Vagina (tissue), 2 donors: ENCODE measurements around the gene METTL17.
"Not testable (repeated sequence)": the region's sequence is repeated elsewhere in the genome, so short reads cannot be mapped to it uniquely, and the experiment has no call there.

Experiments
- CTCF ChIP-seq, 3 experiments: fragments of 450-650 bp in 2 of 3; fragments of 200-600 bp in 1 of 3; sonication (generic) in 1 of 3; IDR thresholded peaks; one replicate each; pipeline ENCODE4 v1.5.1; 2017 to 2019; ENCODE audit warnings: antibody characterized with exemption in 3 of 3, mild to moderate bottlenecking in 2 of 3, moderate library complexity in 2 of 3
- POLR2A ChIP-seq, 2 donors: fragments of 450-650 bp; IDR thresholded peaks; one replicate each; pipeline ENCODE4 v1.6.1; 2017; ENCODE audit warnings: antibody characterized with exemption in 2 of 2, mild to moderate bottlenecking in 2 of 2, moderate library complexity in 2 of 2

- not testable (repeated sequence) for TF ChIP-seq POLR2A, CTCF (IDR thresholded peaks at IDR 0.05)
These were observed 34.8 kb upstream of the METTL17 start, which contains the start of gene RNASE2 for GRCh38 chr14:20954736-20955537.
